SJCRH30 (cell line): Measurements from ENCODE around the gene CUX1. TPM values are rescaled to one million over a fixed set of nuclear protein-coding genes. Genes with fewer than 3 reads are reported as not detected.
A peak's percentile ranks its signal among the peaks of the same experiment; 100 is the strongest.
"Not testable (repeated sequence)": the region's sequence is repeated elsewhere in the genome, so short reads cannot be mapped to it uniquely, and the experiment has no call there.

Source experiments
- DNase-seq, 2 experiments: peaks; one replicate each; pipeline ENCODE4 v3.0.0-alpha.2; 2015 to 2020
- H3K27ac ChIP-seq: fragments of 250-450 bp; sonication (Bioruptor Pico); 2 replicates; pipeline ENCODE4 v1.5.1; 2020; ENCODE audit warnings: mild to moderate bottlenecking, moderate library complexity
- H3K27me3 ChIP-seq: fragments of 250-450 bp; sonication (Bioruptor Pico); 2 replicates; pipeline ENCODE4 v1.5.1; 2020; ENCODE audit warnings: mild to moderate bottlenecking, moderate library complexity
- H3K36me3 ChIP-seq: fragments of 250-450 bp; sonication (Bioruptor Pico); 2 replicates; pipeline ENCODE4 v1.5.1; 2020; ENCODE audit warnings: mild to moderate bottlenecking, moderate library complexity
- H3K4me1 ChIP-seq: fragments of 250-450 bp; sonication (Bioruptor Pico); 2 replicates; pipeline ENCODE4 v1.5.1; 2020; ENCODE audit warnings: mild to moderate bottlenecking, moderate library complexity
- H3K4me3 ChIP-seq: fragments of 250-450 bp; sonication (Bioruptor Pico); 2 replicates; pipeline ENCODE4 v1.5.1; 2020; ENCODE audit warnings: mild to moderate bottlenecking, moderate library complexity
- H3K9me3 ChIP-seq: fragments of 250-450 bp; sonication (Bioruptor Pico); replicated peaks from 2 replicates; pipeline ENCODE4 v1.5.1; 2020; ENCODE audit warnings: mild to moderate bottlenecking, moderate library complexity
- total RNA-seq: library from RNA; depleted of rRNA; stranded (reverse); fragments of >200 nt; shearing (Covaris generic); gene quantifications from 2 replicates; pipeline ENCODE4 v1.2.3, GENCODE V29; 2014

The CUX1 gene
- total RNA-seq, 1 experiment from 2014 or later = 29.1 TPM

GRCh38 chr7:102028206-102028826, 210.9 kb downstream of the CUX1 start:
- Histone ChIP-seq H3K9me3 (0 out of 2 replicates have a peak, but pooled peaks cover under 1% of the 10 kb centered on the region), H3K27ac (no peak overlapping the region), H3K4me3 (no peak overlapping the region), H3K36me3 (peaks cover 4% of the 10 kb centered on the region), H3K4me1 (no peaks in the 10 kb centered on the region), H3K27me3 (no peaks in the 10 kb centered on the region)
- DNase-seq = no peak

- no peak overlapping the region for H3K27ac ChIP-seq
- H3K9me3 ChIP-seq = 0 out of 2 replicates have a peak, but pooled peaks cover 3% of the 10 kb centered on the region
- no peaks in the 10 kb centered on the region for H3K27me3 ChIP-seq
Observed at GRCh38 chr7:102029616-102030015, 212.2 kb downstream of the CUX1 start.

DNA sequence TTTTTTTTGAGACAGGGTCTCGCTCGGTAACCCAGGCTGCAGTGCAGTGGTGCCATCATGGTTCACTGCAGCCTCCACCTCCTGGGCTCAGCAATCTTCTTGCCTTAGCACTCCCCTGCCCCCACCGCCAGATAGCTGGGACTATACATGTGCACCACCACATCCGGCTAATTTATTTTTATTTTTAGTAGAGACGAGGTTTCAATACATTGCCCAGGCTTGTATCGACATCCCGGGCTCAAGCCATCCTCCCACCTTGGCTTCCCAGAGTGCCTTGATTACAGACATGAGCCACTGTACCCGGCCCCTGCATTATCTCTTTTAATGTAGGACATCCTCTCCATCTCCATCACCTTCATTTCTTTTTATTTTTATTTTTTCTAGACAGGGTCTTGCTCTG, 213.3 kb downstream of the CUX1 start:
- Histone ChIP-seq H3K4me1 (no peaks in the 10 kb centered on the region), H3K27me3 (no peaks in the 10 kb centered on the region)

More at GRCh38 chr7:102029616-102030015, 212.2 kb downstream of the CUX1 start:
- DNase-seq = no peak
- Histone ChIP-seq H3K36me3 (peaks cover 4% of the 10 kb centered on the region), H3K4me1 (no peaks in the 10 kb centered on the region), H3K4me3 (no peak overlapping the region)

GRCh38 chr7:102036958-102037357, 219.5 kb downstream of the CUX1 start:
- no peaks in the 10 kb centered on the region for H3K4me1 ChIP-seq
- DNase-seq = no peak
- no peaks in the 10 kb centered on the region for H3K27me3 ChIP-seq
- H3K9me3 ChIP-seq = 0 out of 2 replicates have a peak, but pooled peaks cover 3% of the 10 kb centered on the region
- no peak overlapping the region for H3K4me3 ChIP-seq
- H3K36me3 ChIP-seq = no peaks in the 10 kb centered on the region
- no peak overlapping the region for H3K27ac ChIP-seq

More for the DNA sequence above, 213.3 kb downstream of the CUX1 start:
- H3K36me3 ChIP-seq = peaks cover 4% of the 10 kb centered on the region
- no peak for DNase-seq
- H3K27ac ChIP-seq = no peak overlapping the region
- no peak overlapping the region for H3K4me3 ChIP-seq
- H3K9me3 ChIP-seq = 0 out of 2 replicates have a peak, but pooled peaks cover 3% of the 10 kb centered on the region

DNA sequence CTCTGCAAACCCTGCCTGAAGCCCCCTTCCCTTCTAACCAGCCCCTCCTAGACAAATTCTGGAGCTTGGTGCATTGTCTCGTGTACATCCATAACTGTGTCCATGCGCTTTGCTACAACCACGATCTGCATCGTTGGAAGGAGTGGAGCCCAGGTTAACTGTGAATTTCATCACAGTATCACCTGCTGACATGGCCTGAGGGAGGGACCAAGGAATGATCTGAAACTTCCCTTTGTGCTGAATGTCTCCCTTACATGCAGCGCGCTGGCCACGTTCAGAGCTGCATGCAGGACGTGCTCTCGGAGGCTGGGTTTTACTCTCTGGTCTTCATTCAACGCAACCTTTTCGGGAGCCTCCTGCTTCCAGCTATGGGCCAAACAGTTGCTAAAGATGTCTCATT, 222.3 kb downstream of the CUX1 start:
- Histone ChIP-seq H3K36me3 (no peaks in the 10 kb centered on the region), H3K9me3 (no peaks in the 10 kb centered on the region), H3K27ac (no peak overlapping the region), H3K4me3 (no peak overlapping the region), H3K27me3 (no peaks in the 10 kb centered on the region), H3K4me1 (no peaks in the 10 kb centered on the region)
- DNase-seq = no peak

- no peak for DNase-seq
- H3K4me3 ChIP-seq = no peak overlapping the region
- H3K27ac ChIP-seq = no peak overlapping the region
- H3K9me3 ChIP-seq = no peaks in the 10 kb centered on the region
- no peaks in the 10 kb centered on the region for H3K36me3 ChIP-seq
- no peaks in the 10 kb centered on the region; the same call in 1 of the 2 replicates for H3K4me1 ChIP-seq
- H3K27me3 ChIP-seq = no peaks in the 10 kb centered on the region
Observed at GRCh38 chr7:102040569-102040968, 223.1 kb downstream of the CUX1 start.

- no peak overlapping the region for H3K4me3 ChIP-seq
- no peaks in the 10 kb centered on the region for H3K36me3 ChIP-seq
- peaks cover 6% of the 10 kb centered on the region; the same call in 1 of the 2 replicates for H3K4me1 ChIP-seq
- no peaks in the 10 kb centered on the region for H3K9me3 ChIP-seq
- no peak overlapping the region for H3K27ac ChIP-seq
- no peak for DNase-seq
- H3K27me3 ChIP-seq = no peaks in the 10 kb centered on the region
Observed at GRCh38 chr7:102042016-102042656, 224.7 kb downstream of the CUX1 start.

DNA sequence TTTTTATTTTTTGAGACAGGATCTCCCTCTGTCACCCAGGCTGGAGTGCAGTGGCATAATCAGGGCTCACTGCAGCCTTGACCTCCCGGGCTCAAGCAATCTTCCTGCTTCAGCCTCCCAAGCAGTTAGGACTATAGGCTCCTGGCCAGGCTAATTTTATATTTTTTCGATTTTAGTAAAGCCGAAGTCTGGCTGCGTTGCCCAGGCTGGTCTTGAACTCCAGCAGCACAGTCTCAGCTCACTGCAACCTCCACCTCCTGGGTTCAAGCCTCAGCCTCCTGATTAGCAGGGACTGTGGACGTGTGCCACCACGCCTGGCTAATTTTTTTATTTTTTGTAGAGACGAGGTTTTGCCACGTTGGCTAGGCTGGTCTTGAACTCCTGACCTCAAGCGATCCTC, 225.4 kb downstream of the CUX1 start:
- H3K9me3 ChIP-seq, H3K27ac ChIP-seq, H3K4me3 ChIP-seq, H3K4me1 ChIP-seq, H3K27me3 ChIP-seq, DNase-seq, H3K36me3 ChIP-seq: not testable (repeated sequence)

DNA sequence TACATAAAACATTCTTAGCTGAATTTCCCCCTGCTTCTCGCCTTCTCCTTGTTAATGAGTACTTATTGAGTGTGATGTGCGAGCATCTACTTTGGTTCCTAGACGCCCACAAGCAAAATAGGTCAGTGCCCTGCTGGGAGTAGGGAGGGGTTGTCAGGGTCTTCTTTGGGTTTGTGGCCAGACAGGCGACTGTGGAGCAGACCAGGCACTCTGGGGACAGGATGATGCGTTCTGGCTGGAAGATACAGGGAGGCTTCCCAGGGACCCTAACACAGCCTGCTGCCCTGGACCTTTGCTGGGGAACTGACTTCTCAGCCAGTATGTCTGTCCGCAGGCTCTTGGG, 227.2 kb downstream of the CUX1 start:
- no peak for DNase-seq
- Histone ChIP-seq H3K27me3 (no peaks in the 10 kb centered on the region), H3K4me3 (peak overlapping the region; percentile 45), H3K27ac (no peak overlapping the region), H3K36me3 (no peaks in the 10 kb centered on the region), H3K4me1 (peaks cover 6% of the 10 kb centered on the region; the same call in 1 of the 2 replicates), H3K9me3 (no peaks in the 10 kb centered on the region)

DNA sequence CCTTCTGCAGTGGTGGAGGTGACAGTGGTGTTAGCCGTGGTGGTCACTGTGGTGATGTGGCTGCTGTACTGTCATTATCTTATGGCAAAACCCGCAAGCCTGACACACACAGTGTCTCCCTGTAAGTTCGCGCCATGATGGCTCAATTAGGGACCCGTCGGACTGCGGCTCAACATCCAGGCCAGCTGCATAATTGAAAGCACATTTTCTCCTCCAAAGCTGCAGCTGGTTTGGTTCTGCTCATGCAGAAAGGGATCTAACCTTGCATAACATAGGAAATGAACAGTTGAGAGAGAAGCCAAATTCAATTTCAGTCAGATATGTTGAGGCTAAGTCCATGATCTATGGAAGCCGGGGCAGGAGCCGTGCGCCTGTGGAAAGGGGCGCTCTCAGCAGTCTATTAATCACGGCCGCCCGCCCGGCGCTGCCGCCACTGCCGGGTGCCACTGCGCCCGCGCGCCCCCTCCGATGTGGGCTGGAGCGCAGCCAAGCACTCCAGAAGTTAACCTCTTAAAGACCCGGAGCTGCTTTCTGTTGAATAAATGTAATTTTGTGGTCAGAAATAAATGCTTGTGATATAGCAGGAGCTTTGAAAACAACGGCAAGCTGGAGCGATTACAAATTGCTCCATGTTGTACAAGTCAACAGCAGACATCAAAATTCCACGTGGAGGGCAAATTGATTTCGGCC, 227.7 kb downstream of the CUX1 start:
- Histone ChIP-seq H3K36me3 (no peaks in the 10 kb centered on the region), H3K4me1 (peaks cover 6% of the 10 kb centered on the region; the same call in 1 of the 2 replicates), H3K4me3 (peak overlapping the region; percentile 45), H3K27me3 (no peaks in the 10 kb centered on the region), H3K9me3 (no peaks in the 10 kb centered on the region), H3K27ac (peak overlapping the region; percentile 1; the same call in 1 of the 2 replicates)
- peak; percentile 77 to 82 for DNase-seq

GRCh38 chr7:102045681-102046372, 228.4 kb downstream of the CUX1 start:
- H3K9me3 ChIP-seq = no peaks in the 10 kb centered on the region
- H3K36me3 ChIP-seq = no peaks in the 10 kb centered on the region
- no peak overlapping the region; the same call in 1 of the 2 replicates for H3K27ac ChIP-seq
- H3K4me3 ChIP-seq = peak overlapping the region; percentile 45
- no peaks in the 10 kb centered on the region for H3K27me3 ChIP-seq
- H3K4me1 ChIP-seq = peaks cover 6% of the 10 kb centered on the region; the same call in 1 of the 2 replicates
- peak in 1 of 2 experiments; percentile 43 for DNase-seq

GRCh38 chr7:102046373-102047117, 229.1 kb downstream of the CUX1 start:
- no peak overlapping the region for H3K4me3 ChIP-seq
- no peaks in the 10 kb centered on the region for H3K36me3 ChIP-seq
- no peak overlapping the region for H3K27ac ChIP-seq
- DNase-seq = no peak
- H3K4me1 ChIP-seq = peaks cover 6% of the 10 kb centered on the region; the same call in 1 of the 2 replicates
- H3K9me3 ChIP-seq = no peaks in the 10 kb centered on the region
- no peaks in the 10 kb centered on the region for H3K27me3 ChIP-seq

GRCh38 chr7:102047167-102047566, 229.7 kb downstream of the CUX1 start:
- H3K9me3 ChIP-seq = no peaks in the 10 kb centered on the region
- peaks cover 6% of the 10 kb centered on the region; the same call in 1 of the 2 replicates for H3K4me1 ChIP-seq
- no peak overlapping the region for H3K27ac ChIP-seq
- no peaks in the 10 kb centered on the region for H3K27me3 ChIP-seq
- H3K36me3 ChIP-seq = no peaks in the 10 kb centered on the region
- no peak overlapping the region for H3K4me3 ChIP-seq
- no peak for DNase-seq

DNA sequence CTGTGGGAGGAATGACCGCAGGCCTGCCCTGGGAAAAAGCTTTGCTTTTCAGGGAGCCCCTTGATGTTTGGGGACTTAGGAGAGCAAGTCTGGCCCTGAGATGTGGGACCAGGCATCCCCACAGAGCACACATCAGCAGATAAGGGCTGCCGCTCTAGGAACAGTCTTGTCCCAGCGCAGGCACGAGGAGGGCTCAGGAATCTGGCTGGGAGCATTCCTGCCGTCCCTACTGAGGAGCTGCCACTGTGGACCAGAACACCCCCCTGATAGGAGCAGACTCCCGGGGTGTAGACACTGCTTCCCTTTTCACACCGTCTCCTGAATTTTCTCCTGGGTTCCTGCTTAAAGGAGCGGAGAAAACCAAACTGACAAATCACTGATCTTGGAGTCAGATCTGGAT, 232.3 kb downstream of the CUX1 start:
- Histone ChIP-seq H3K36me3 (no peaks in the 10 kb centered on the region), H3K4me1 (peaks cover 6% of the 10 kb centered on the region; the same call in 1 of the 2 replicates), H3K27me3 (no peaks in the 10 kb centered on the region), H3K4me3 (no peak overlapping the region), H3K9me3 (peaks cover 8% of the 10 kb centered on the region; the same call in 1 of the 2 replicates), H3K27ac (no peak overlapping the region)
- DNase-seq = no peak
